Measurements from ENCODE around the gene PIEZO1.
A peak's percentile ranks its signal among the peaks of the same experiment; 100 is the strongest.

PIEZO1 gene

DNA sequence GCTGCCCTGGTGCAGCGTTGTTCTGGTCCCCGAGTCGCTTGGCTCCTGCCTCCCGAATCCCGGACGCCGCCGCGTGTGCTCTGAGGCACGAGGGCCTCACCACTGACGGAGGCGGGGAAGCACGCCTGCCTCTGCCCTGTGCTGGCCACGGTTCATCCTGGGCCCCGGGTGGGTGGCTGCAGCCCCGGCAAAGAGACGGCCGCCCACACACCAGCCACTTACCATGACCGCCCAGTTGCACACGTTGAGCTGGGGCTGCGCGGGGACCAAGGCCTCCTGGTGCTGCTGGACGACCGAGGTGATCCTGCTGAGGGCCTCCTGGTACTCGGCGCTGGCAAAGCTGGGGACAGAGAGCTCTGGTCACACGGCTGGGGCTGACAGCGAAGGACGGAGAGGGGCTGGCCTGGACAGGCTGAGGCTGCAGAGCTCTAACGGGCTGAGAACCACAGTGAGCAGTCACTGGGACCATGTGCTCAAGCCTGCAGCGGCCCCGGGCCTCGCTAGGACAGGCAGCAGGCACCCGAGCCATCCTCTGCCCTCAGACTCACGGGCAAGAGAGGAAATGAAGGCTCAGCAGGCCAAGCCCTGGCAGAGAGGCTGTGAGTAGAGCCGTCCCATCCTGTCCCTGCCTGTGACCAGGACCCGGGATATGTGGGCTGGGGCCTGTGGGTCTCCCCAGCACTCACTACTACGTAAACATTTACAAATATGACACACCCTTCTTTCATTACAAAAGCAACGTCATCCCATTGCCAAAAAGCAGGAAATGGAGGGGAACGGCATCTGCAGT is 33.0 kb upstream of the PIEZO1 start:
- DNase-seq (ENCODE audit: low spot score): no peak

DNA sequence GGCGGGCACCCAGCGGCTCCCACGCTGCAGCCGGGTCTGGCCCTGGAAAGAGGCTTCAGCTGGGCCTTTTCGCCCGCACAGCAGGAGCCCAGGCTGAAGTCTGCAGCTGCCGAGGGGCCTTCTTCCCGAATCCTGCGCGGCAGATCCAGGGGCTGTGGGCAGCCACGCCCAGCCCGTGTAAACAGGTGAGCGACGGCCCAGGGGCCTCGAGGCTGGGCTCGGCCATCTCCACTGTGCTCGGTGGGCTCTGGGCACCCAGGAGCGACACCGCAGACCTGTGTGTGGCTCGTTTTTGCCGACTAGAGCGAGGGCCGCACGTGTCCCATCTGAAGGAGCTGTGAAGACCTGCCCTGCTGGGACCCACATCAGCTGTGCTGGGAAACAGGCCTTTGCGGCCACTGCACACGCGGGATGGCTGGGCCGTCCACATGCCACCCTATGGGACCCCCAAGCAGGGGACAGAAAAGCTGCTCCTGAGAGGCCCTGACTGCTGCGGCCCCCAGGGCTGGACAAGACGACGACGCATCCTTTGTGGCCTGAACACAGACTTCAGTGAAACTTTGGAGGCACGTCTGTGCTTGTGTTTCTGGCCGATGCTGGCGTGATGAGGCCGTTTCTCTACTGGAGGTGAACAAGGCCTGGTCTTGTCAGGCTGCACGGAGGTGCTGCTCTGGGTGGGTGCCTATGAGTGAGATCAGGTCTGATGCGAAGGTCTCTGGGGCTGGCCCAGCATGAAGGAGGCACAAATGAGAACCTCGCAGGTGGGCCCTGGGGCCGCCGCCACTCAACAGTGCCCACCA is 31.9 kb upstream of the PIEZO1 start:
- no peak for DNase-seq (ENCODE audit: low spot score)

DNA sequence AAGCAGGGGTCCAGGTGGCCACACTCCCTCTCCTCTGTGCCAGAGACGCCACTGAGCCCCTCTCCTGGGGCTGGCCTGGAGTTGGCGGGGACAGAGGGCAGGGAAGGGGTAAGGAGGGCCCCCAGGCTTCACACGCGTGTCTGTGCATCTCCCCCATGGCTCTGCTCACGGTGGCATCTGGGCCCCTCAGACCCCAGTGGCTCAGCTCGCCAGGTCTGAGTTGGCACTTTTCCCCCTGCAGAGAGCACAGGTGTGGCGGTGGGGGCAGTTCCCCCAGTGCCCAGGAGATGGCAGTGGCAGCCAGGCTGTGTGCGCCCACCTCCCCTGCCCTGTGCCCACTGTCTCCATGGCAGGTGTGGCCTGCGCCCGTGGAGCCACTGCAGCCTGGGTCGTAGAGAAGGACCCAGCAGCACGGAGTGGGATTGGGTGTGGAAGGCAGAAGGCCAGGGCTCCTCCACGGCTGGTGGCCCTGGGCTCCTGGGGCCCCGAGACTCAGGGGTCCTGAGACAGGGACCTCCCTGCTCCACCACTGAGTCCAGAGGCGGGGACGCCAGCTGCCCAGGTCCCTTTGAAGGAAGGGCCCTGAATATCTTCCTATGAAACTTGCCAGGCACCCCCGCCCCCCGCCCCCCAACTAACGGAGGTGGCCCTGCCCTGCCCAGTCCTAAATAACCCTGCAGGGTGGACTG is 31.0 kb upstream of the PIEZO1 start:
- DNase-seq (ENCODE audit: low spot score): peak; percentile 45

DNA sequence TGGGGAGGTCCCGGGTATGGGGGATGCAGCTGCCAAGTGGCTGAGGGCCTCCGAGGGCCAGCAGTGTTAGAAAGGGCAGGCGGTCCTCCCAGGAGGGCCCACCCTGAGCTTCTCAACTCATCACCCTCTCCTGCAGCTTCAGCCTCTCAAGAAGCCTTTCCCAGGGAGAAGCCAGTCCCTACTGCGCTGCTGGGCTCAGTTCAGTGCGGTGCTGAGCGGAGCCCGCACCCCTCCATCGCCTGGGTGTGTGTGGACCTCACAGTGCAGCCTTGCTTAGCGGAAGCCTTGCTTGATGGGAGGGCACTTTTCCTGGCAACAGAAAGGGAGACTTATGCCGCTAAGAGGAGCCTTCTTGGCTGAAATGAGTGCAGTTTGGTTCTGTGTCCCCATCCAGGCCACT is 30.2 kb upstream of the PIEZO1 start:
- DNase-seq (ENCODE audit: low spot score): no peak

DNA sequence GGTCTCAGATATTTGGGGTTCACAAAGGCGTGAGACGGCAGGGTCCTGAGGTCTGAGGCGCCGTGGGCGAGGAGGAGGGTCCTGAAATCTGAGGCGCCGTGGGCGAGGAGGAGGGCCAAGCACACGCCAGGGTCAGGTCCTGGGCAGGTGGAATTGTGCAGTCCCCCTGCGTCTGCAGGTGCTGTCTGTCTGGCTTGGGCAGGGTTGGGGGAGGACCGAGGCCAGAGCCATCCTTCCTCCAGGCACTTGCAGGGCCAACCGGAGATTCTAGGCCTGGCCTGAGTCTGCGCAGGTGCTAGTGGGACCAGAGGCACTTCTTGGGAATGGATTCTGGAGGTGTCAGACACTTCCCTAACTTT is 29.1 kb upstream of the PIEZO1 start:
- DNase-seq (ENCODE audit: low spot score): no peak

DNA sequence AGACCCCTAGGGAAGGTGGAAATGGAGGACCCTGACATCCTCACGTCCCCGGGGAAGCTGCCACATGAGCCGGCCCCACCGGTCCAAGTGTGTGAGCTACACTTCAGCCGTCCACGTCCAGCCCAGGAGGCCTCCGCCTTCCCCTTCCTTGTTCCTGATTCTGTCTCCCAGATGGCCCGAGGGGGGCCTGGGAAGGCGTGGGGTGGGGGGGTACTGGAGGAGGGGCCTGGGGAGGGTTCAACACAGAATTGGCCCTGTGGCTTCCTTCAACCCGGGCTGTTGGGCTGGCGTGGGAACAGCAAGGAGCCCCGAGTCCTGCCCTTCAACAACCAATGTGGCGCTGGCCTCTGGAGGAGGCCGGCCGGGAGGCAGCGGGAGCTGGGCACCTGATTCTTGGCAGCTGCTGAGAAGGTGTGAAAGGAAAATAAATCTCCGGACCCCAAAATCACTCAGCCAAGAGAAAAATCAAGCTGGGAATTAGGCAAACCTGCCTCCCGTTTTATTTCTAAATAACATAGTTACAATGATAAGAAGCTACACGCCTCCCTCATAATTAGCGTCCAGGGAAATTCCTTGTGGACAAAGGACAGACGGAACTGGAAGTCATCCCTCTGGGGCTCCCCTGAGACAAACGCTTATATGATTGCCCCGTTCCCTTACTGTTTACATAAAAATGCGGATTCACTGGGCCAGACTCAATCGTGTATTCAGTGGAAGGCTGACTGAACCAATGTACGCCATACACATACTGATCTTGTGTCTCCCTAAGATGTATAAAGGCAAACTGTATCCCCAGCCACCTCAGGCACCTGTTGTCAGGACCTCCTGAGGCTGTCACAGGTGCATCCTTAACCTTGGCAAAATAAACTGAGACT is 28.5 kb upstream of the PIEZO1 start:
- no peak for DNase-seq (ENCODE audit: low spot score)

DNA sequence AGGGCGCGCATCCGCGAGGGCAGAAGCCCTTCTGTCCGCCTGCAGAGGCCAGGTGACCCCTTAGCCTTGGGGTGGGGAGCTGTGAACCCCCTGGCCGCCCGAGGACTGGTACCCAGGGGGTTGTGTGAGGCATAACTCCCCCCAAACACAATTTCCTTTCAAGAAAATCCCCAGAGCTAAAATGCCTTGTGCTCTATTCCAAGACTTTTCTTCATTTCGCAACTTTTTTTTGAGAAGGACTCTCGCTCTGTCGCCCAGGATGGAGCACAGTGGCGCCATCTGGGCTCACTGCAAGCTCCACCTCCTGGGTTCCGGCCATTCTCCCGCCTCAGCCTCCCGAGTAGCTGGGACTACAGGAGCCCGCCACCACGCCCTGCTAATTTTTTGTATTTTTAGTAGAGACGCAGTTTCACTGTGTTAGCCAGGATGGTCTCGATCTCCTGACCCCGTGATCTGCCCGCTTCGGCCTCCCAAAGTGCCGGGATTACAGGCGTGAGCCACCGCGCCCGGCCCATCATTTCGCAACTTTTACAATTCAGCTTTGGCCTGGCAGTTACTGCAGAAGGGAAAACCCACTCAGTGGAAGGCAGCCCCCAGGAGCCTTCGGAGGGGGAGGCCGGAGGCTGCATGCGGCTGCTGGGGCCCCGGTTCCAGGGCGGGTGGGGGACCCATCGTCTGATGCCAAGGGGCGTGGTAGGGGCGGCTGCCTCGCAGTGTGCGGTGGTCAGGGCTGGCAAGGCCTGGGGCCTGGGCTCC is 27.7 kb upstream of the PIEZO1 start:
- peak; percentile 56 for DNase-seq (ENCODE audit: low spot score)

DNA sequence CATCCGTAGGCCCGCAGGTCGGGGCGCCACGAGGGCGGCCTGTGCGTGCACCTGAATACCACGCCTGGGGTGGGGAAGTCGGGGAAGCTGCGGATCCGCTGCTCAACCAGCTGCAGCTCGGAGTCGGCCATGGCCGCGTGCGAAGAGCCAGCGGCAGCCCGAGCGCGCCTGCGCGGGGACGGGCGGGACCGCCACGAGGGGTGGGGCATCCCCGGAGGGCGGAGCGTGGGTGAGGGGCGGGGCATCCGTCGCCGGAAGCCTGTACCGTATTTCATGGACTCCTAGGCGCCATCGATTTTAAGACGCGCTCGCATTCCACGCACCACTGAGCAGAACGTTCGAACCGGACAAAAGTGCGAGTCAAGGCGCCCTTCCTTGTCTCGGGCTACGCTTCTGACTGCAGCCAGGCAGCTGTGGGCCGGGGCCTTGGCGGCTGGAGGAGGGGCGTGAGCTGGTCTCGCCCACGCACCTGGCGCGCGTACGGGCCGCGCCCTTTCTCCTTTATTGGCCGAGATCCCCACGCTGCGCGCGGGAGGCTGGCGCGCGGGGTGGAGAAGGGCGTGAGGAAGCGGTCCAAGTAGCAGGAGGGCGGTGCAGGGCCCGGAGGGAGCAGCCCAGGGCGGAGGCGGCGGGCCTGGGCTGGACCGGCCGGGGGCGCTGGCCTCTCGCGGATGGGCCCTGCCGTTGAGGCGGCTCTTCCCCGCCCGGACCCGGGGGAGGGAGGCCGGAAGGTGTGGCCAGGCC is 26.9 kb upstream of the PIEZO1 start, which contains the start of gene APRT:
TSS of gene APRT (minus strand) at position 160 of the 744 bp plus-strand sequence. CDS start at position 131, 29 bp downstream.
- peak; percentile 89 for DNase-seq (ENCODE audit: low spot score)

DNA sequence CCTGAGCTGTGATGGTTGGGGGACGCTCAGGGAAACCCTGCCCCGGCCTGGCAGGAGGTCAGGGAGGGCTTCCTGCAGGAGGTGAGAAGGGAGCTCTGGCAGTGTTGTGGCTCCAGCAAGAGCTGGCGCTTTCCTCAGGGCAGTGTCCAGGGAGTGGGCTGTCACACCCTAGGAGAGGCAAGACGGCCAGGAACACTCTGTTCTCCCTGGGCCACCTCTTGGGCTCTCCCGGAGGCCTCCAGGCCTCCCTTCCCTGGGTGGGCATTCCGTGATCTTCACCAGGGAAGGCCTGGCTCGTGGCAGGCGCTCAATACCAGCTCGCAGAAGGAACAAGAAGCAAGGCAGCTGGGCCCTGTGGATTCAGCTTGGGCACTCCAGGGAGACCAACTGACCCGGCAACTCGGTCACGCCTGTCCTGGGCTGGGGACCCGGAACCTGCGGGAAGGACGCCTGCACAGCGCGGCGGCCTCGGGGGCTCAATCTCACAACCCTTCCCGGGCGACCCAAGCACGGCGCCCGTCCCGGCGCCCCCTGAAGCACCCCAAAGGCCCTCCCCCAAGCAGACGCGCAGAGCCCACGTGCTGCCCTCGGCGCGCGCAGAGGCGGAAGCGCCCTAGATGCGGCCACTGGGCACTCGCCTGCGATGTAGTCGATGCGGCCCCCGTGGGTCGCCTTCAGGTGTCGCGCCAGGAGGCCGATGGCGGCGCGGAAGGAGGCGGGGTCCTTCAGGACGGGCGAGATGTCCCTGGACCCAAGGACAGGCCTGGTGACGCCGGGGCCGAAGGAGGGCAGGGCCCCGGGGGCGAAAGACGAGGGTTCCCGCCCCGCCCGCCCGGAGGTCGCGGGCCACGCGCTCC is 26.1 kb upstream of the PIEZO1 start:
- DNase-seq (ENCODE audit: low spot score): peak; percentile 76

DNA sequence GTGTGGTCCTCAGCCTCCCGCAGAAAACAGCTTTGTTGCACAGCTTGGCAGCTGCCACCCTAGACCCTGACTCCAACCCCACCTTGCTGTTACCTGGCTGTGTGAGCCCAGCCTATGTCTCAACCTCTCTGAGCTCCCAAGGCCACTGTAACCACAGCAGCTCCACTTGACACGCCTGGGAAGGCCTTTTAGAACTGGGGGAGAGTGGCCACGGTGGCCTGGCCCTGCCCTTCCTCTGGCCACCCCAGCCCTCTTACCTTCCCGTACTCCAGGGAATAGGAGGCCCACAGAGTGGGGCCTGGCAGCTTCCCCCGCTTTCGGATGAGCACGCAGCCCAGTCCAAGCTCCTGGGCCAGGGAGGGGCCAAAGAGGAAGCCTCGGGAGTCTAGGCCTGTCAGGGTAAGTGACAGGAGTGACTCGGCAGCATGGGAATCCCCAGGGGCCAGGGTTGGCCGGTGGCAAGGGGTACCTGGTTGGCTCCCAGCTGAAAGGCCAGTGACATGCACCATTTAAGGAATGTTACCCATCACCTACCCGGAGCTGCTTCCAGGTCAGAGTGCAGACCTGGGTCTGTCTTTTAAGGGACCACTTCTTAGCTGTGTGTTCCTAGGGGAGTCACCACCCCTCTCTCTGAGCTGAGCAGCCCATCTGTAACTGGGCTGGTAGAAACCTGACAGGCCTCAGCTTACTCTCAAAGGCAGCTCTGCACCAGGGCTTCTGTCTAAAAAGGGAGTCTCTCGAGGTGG is 25.3 kb upstream of the PIEZO1 start:
- DNase-seq (ENCODE audit: low spot score): peak; percentile 31

DNA sequence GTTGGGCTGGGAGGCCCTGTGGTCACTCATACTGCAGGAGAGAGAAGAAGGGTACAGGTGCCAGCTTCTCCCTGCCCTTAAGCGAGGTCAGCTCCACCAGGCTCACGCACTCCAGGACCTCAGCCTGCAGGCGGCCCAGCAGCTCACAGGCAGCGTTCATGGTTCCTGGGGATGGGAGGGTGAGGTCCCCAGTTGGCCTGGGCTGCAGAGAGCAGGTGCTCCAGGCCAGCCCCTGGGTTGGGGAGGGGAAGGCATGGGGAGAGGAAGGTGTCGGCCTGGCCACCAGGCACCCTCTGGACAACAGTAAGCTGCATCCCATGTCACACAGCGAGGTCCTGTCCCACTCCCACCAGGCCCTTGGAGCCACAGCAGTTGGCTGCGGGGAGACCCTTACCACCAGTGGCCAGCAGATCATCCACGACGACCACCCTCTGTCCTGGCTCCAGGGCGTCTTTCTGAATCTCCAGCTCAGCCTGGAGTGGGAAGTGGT is 24.7 kb upstream of the PIEZO1 start:
- no peak for DNase-seq (ENCODE audit: low spot score)

DNA sequence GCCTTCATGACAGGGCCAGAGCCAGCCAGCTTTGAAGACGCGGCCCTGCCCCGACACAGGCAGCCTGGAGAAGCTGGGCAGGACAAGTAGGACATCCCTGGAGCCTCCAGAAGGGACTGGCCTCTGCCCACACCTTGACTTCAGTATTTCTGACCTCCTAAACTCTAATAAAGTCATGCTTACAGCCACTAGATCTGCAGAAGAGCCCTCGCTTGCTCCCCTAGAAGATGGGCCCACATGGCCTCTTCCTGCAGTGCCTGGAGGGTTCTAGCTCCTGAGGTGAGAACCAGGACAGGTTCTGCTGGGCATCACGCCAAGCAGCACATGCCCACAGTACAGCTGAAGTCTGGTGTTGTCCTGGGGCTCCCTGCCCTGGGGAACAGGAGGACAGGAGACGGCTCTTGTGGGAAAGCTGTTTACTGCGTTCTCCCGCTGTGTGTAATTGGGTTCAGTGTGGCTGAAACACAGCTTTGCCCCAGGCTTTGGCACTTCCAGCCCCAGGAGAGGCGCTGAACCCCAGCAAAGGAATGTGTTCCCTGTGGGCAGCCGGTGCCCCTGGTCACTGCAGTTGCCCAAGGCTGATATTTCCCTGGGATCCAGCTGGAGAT is 24.2 kb upstream of the PIEZO1 start:
- peak; percentile 34 for DNase-seq (ENCODE audit: low spot score)

DNA sequence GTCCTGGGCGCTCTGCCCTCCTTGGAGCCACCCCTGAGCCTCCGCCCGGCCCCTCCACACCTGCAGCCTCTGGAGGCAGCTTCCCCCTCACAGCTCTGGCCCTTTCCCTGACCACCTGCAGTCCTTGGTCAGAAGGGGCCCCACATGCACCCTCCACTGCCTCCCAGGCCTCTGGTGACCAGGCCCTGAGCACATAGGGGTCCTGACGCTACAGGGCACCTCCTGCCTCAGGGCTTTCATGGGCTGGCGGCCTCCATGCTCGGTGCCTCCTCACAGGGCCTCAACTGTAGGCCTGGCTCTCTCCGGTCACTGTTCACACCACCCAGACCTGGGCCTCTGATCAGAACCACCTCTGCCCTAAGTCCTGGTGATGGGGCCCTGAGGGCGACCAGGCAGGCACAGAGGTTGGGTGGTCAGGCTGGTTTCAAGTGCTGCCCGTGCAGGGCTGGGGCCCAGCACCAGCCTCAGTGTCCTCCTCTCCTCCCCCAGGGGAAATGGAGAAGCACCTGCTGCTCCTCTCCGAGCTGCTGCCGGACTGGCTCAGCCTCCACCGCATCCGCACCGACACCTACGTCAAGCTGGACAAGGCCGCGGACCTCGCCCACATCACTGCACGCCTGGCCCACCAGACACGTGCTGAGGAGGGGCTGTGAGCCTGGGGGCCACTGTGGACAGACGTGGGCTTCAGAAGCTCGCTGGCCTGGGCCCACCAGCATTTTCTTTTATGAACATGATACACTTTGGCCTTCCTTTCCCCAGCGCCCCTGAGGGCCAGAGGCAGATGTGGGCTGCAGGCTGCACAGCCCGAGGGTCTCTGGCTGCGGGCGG is 22.8 kb upstream of the PIEZO1 start:
- no peak for DNase-seq (ENCODE audit: low spot score)

DNA sequence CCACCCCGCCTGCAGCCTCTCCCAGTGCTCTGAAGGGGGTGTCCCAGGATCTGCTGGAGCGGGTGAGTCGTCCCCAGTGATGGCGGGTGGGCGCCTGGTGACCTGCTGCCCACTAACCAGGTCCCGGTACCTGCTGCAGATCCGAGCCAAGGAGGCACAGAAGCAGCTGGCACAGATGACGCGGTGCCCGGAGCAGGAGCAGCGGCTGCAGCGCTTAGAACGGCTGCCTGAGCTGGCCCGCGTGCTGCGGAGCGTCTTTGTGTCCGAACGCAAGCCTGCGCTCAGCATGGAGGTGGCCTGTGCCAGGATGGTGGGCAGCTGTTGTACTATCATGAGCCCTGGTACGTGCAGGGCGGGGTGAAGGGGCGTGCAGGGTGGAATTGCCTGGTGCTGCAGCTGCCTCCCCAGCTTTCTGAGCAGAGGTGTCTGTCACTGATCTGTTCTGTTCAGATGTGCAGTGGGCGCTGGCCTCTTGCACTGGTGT is 22.2 kb upstream of the PIEZO1 start:
- DNase-seq (ENCODE audit: low spot score): no peak

DNA sequence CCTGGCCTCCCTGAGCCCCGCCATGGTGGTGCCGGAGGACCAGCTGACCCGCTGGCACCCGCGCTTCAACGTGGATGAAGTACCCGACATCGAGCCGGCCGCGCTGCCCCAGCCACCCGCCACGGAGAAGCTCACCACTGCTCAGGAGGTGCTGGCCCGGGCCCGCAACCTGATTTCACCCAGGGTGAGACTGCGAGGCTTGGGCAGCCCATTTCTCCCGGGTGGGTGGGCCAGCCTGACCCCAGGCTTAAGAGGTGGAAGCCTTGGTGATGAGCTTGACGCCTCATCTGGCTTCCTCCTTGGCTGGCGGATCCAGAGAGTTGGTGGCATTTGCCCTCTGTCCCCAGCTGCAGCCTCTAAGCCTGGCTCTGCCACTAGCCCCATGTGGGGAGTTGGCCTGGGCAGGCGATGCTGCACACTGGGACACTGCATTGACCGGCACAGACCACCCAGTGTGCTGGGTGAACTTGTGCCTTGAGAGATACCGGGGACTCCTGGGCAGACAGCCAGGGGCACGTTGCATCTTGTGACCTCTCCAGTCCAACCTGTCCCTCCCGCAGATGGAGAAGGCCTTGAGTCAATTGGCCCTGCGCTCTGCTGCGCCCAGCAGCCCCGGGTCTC is 21.6 kb upstream of the PIEZO1 start:
- no peak for DNase-seq (ENCODE audit: low spot score)

DNA sequence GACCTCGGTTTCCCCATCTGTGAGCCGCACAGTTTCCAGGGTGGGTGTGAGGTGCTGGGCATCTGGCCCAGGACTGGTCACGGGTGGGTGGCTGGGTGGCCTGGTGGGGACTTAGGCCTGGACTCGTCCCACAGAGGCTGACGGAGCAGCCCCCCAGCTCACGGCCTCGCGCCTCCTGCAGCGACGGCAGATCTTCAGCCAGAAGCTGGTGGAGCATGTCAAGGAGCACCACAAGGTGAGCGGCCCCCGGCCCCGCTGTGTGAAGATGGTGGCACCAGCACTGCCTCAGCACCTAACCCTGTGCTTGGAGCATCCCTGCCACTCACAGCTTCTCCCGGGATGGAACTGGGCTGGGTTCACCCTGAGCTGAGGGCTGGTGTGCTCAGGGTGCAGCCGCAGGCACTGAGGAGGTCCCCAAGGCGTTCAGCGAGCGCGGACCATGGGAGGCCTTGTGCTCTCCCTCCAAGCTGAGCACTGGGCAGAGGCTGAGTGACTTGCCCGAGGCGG is 20.9 kb upstream of the PIEZO1 start:
- no peak for DNase-seq (ENCODE audit: low spot score)
